ENCODE results near the gene SEMA3G.

Gene SEMA3G

GRCh38 chr3:52388348-52388821, 56.5 kb downstream of the SEMA3G start:
- in situ Hi-C loops (cut with HindIII; ENCODE audit: low pct_unique_long_range_greater_than_20kb, low sequenced_read_pairs) = no loop called here
- TF ChIP-seq JUND (IDR thresholded peaks at IDR 0.05; ENCODE audit: low read depth) = no peak
- DNase-seq (ENCODE audit: low read depth in 1 of 2, low spot score in 1 of 2) = no peak

GRCh38 chr3:52387481-52387880, 57.4 kb downstream of the SEMA3G start:
- no peak for DNase-seq (ENCODE audit: low read depth in 1 of 2, low spot score in 1 of 2)
- in situ Hi-C loops (cut with HindIII; ENCODE audit: low pct_unique_long_range_greater_than_20kb, low sequenced_read_pairs) = no loop called here
- TF ChIP-seq JUND (IDR thresholded peaks at IDR 0.05; ENCODE audit: low read depth) = no peak

DNA sequence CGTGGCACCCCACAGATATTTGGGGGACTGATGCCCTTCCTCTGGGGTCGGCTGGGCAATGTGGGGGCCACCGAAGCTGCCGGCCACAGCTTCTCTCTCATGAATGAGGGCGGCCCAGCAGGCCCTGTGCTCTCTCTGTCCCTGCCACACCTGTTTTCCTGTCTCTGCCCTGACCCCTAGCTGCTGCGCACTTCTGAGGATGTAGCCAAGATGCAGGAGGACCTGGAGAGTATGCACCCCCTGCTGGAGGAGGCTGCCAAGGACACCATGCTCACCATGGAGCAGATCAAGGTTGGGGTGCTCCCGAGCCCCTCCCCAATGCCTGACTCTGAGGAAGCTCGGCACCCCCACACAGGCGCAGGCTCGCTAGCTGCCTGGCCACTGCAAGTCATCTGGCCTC, 59.7 kb downstream of the SEMA3G start:
- in situ Hi-C loops (cut with HindIII; ENCODE audit: low pct_unique_long_range_greater_than_20kb, low sequenced_read_pairs) = no loop called here
- no peak for TF ChIP-seq JUND (IDR thresholded peaks at IDR 0.05; ENCODE audit: low read depth)
- DNase-seq (ENCODE audit: low read depth in 1 of 2, low spot score in 1 of 2) = peak; percentile 51 to 82

GRCh38 chr3:52384019-52384761, 60.7 kb downstream of the SEMA3G start:
- DNase-seq (ENCODE audit: low read depth in 1 of 2, low spot score in 1 of 2) = no peak
- no peak for TF ChIP-seq JUND (IDR thresholded peaks at IDR 0.05; ENCODE audit: low read depth)
- in situ Hi-C loops (cut with HindIII; ENCODE audit: low pct_unique_long_range_greater_than_20kb, low sequenced_read_pairs) = no loop called here

DNA sequence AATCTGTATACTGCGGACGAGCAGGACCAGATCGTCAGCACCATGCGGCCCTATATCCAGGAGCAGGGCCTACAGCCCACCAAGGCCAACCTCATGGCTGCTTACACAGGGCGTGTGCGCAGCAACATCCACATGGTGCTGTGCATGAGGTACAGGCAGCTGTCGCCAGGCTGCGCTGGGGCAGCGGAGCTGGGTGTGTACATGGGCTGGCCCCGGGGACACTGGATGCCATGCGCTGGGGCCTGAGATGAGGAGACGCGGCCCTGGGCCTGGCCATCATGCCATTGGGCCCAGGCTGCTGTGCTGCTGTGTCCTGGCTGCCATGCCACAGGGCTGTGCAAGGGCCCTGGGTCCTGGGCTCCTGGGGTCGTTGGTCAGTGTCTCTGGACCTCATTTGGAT, 61.5 kb downstream of the SEMA3G start:
- TF ChIP-seq JUND (IDR thresholded peaks at IDR 0.05; ENCODE audit: low read depth) = no peak
- DNase-seq (ENCODE audit: low read depth in 1 of 2, low spot score in 1 of 2) = no peak
- in situ Hi-C loops (cut with HindIII; ENCODE audit: low pct_unique_long_range_greater_than_20kb, low sequenced_read_pairs) = no loop called here

All from T47D (cell line).